ENCODE results near the gene HEATR9.

HEATR9 gene

DNA sequence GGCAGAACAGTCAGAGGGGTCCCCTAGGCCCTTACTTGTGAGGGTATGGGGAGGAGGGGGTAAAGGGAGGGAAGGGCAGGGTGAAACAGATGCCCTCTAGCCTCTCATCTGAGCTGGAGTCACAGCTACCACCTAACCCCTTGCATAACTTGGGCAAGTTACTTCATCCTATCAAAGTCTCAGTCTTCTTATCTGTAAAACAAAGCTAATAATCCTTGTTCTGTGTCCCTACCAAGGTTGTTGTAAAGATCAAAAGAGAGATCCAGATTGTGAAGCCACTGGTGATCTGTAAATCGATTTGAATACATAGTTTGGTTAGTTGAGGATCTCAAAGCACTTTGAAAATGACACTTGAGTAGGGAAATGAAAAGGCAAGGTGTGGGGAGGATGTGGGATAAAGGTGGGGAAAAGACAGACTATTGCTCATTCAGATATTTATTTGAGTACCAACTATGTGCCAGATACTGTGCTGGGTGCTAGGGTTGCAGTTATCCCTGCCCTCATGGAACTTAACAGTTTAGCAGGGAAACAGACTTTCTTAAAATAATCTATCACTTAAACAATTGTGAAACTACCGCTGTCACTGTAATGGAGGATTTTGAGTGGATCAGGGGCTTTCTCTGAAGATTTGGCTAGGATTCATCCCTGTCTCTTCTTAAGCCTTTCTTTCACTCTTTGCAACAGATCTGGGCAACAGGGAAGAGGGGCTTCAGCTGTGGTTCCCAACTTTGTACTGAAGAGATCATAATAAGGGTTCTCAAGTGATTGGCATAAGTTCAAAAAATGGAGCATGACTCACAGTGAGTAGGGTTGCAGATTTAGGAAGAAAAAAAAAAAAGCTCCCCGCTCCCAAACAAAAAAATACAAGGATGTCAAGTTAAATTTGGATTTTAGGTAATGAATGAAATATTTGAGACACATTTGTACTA is 3.0 kb downstream of the HEATR9 start:
- H4K20me1 ChIP-seq (ENCODE audit: insufficient read depth, low read length) = no peaks in the 10 kb centered on the region
- H3K4me1 ChIP-seq (ENCODE audit: low read length) = no peaks in the 10 kb centered on the region
- no peak overlapping the region for H3K4me3 ChIP-seq (ENCODE audit: low read length)
- no peak overlapping the region for H2AFZ ChIP-seq (ENCODE audit: low read depth, low read length)
- no peak overlapping the region for H3K27ac ChIP-seq (ENCODE audit: low read length)
- no peak overlapping the region for H3K9ac ChIP-seq (ENCODE audit: low read length)
- H3K79me2 ChIP-seq (ENCODE audit: low read length) = no peaks in the 10 kb centered on the region
- no peaks in the 10 kb centered on the region for H3K9me3 ChIP-seq (ENCODE audit: insufficient read depth, low read length)
- H3K36me3 ChIP-seq (replicated peaks; ENCODE audit: low read depth, low read length) = peaks cover 2% of the 10 kb centered on the region
- TF ChIP-seq, protein P1, sequence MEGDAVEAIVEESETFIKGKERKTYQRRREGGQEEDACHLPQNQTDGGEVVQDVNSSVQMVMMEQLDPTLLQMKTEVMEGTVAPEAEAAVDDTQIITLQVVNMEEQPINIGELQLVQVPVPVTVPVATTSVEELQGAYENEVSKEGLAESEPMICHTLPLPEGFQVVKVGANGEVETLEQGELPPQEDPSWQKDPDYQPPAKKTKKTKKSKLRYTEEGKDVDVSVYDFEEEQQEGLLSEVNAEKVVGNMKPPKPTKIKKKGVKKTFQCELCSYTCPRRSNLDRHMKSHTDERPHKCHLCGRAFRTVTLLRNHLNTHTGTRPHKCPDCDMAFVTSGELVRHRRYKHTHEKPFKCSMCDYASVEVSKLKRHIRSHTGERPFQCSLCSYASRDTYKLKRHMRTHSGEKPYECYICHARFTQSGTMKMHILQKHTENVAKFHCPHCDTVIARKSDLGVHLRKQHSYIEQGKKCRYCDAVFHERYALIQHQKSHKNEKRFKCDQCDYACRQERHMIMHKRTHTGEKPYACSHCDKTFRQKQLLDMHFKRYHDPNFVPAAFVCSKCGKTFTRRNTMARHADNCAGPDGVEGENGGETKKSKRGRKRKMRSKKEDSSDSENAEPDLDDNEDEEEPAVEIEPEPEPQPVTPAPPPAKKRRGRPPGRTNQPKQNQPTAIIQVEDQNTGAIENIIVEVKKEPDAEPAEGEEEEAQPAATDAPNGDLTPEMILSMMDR (IDR thresholded peaks at IDR 0.05; ENCODE audit: low read depth, low read length) = no peak
- TF ChIP-seq EZH2phosphoT487 (IDR thresholded peaks at IDR 0.05; ENCODE audit: low read depth) = no peak
- no peaks in the 10 kb centered on the region for H3K27me3 ChIP-seq (ENCODE audit: low read depth, low read length)
- H3K4me2 ChIP-seq (ENCODE audit: low read length) = no peak overlapping the region

DNA sequence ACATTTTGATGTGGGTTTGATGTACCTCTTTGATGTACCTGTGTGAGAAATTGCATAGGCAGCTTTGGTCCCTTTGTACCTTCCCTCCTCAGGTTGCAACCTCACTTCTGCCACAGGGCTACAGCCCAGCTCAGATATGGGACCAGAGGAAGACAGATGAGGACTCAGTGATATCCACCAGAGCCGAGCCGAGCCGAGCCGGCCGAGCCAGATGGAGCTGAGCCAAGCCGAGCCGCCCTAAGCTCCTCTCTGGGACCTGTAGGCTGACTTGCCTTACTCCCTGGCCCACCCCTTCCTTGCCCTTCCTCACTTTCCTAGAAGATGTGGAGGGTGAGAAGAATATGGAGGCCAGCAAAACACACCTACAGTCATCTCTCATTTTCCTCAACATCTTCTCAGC is 3.8 kb downstream of the HEATR9 start:
- no peak overlapping the region for H3K27ac ChIP-seq (ENCODE audit: low read length)
- no peaks in the 10 kb centered on the region for H3K9me3 ChIP-seq (ENCODE audit: insufficient read depth, low read length)
- no peak overlapping the region for H3K4me2 ChIP-seq (ENCODE audit: low read length)
- H3K4me3 ChIP-seq (ENCODE audit: low read length) = no peak overlapping the region
- H3K79me2 ChIP-seq (ENCODE audit: low read length) = no peaks in the 10 kb centered on the region
- no peak overlapping the region for H2AFZ ChIP-seq (ENCODE audit: low read depth, low read length)
- H3K9ac ChIP-seq (ENCODE audit: low read length) = no peak overlapping the region
- peaks cover 2% of the 10 kb centered on the region for H3K36me3 ChIP-seq (replicated peaks; ENCODE audit: low read depth, low read length)
- no peaks in the 10 kb centered on the region for H3K27me3 ChIP-seq (ENCODE audit: low read depth, low read length)
- H3K4me1 ChIP-seq (ENCODE audit: low read length) = no peaks in the 10 kb centered on the region
- TF ChIP-seq EZH2phosphoT487 (IDR thresholded peaks at IDR 0.05; ENCODE audit: low read depth) = no peak
- TF ChIP-seq, protein P1 (IDR thresholded peaks at IDR 0.05; ENCODE audit: low read depth, low read length) = no peak
- H4K20me1 ChIP-seq (ENCODE audit: insufficient read depth, low read length) = no peaks in the 10 kb centered on the region

DNA sequence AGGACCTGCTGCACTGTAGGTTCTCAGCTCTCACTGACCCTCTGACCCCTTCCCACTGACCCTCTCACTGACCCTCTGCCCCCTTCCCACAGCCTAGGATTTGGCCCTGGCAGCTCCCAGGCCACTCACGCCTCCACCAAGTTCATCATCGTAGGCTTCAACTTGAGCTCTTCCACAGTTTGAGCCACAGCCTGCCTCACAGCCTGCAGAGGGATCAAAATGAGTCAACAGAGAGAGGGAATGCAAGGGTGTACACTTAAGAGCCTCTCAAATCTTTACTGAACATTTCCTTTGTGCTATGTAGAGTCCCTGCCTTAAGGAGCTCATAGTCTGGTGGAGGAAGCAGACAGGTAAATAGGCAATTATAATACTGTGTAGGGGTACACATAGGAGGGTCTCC is 12.1 kb downstream of the HEATR9 start:
- Histone ChIP-seq H3K4me3 (ENCODE audit: low read length) (no peak overlapping the region), H3K27ac (ENCODE audit: low read length) (no peak overlapping the region), H3K27me3 (ENCODE audit: low read depth, low read length) (no peaks in the 10 kb centered on the region), H3K9ac (ENCODE audit: low read length) (no peak overlapping the region), H3K4me1 (ENCODE audit: low read length) (no peaks in the 10 kb centered on the region), H2AFZ (ENCODE audit: low read depth, low read length) (no peak overlapping the region), H3K9me3 (ENCODE audit: insufficient read depth, low read length) (no peaks in the 10 kb centered on the region), H3K79me2 (ENCODE audit: low read length) (no peaks in the 10 kb centered on the region), H4K20me1 (ENCODE audit: insufficient read depth, low read length) (no peaks in the 10 kb centered on the region), H3K4me2 (ENCODE audit: low read length) (no peak overlapping the region), H3K36me3 (replicated peaks; ENCODE audit: low read depth, low read length) (peaks cover 10% of the 10 kb centered on the region)
- no peak for TF ChIP-seq EZH2phosphoT487 (IDR thresholded peaks at IDR 0.05; ENCODE audit: low read depth)
- TF ChIP-seq, protein P1 (IDR thresholded peaks at IDR 0.05; ENCODE audit: low read depth, low read length) = no peak

DNA sequence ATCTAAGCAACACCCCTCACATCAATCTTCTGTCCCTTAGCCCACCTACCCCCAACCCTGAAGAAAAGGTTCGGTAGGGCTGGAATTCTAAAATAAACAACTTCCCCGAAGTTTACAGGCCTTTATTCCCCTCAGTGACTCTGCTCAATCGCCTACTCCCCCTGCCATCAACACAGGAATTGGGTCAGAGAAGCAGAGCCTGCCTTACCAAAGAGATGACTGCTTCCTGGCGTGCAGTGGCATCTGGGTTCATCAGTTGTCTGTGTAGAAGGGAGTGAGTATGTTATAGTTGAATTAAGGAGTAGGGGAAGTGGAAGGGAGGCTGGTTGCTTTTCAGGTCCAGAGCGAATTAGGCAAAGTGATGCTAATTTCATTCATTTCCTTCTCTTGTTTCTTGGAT is 12.7 kb downstream of the HEATR9 start:
- H4K20me1 ChIP-seq (ENCODE audit: insufficient read depth, low read length) = no peaks in the 10 kb centered on the region
- no peak overlapping the region for H3K27ac ChIP-seq (ENCODE audit: low read length)
- no peaks in the 10 kb centered on the region for H3K27me3 ChIP-seq (ENCODE audit: low read depth, low read length)
- no peak overlapping the region for H3K9ac ChIP-seq (ENCODE audit: low read length)
- no peak overlapping the region for H3K4me3 ChIP-seq (ENCODE audit: low read length)
- peaks cover 10% of the 10 kb centered on the region for H3K36me3 ChIP-seq (replicated peaks; ENCODE audit: low read depth, low read length)
- TF ChIP-seq, protein P1 (IDR thresholded peaks at IDR 0.05; ENCODE audit: low read depth, low read length) = no peak
- TF ChIP-seq EZH2phosphoT487 (IDR thresholded peaks at IDR 0.05; ENCODE audit: low read depth) = no peak
- no peaks in the 10 kb centered on the region for H3K79me2 ChIP-seq (ENCODE audit: low read length)
- H3K9me3 ChIP-seq (ENCODE audit: insufficient read depth, low read length) = no peaks in the 10 kb centered on the region
- no peak overlapping the region for H2AFZ ChIP-seq (ENCODE audit: low read depth, low read length)
- H3K4me1 ChIP-seq (ENCODE audit: low read length) = no peaks in the 10 kb centered on the region
- H3K4me2 ChIP-seq (ENCODE audit: low read length) = no peak overlapping the region
